ENCODE results near the gene NPM3. TPM values are rescaled to one million over a fixed set of nuclear protein-coding genes. Genes with fewer than 3 reads are reported as not detected.

NPM3 gene
- total RNA-seq, 1 donor from 2014 or later = 93.1 TPM

DNA sequence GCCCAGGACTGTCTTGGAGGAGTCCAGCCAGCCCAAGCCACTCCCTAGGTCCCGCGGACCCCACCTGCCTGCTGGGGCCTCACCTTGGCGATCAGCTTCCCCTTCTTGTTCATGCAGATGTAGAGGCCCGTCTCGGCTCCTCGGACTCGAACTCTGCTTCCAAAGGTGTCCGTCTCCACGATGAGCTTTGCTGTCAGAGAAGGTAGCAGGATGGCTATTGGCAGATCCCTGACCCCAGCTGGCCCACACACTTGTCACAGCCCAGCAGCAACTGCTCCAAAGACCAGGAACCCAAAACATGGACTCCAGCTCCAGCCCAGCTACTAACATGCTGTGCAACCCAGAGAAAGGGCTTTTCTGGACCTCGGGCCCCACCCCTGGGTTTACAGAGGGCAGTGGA is 11.9 kb downstream of the NPM3 start:
- peaks cover 3% of the 10 kb centered on the region for H4K20me1 ChIP-seq (ENCODE audit: low read depth)
- no peak overlapping the region for H2AFZ ChIP-seq (replicated peaks)
- H3K4me2 ChIP-seq = no peak overlapping the region
- peaks cover 43% of the 10 kb centered on the region for H3K27me3 ChIP-seq
- H3K79me2 ChIP-seq (ENCODE audit: low read depth) = no peaks in the 10 kb centered on the region
- H3K4me3 Mint-ChIP-seq = peak overlapping the region; percentile 72
- no peak overlapping the region for H3K27ac ChIP-seq
- peaks cover 49% of the 10 kb centered on the region for H3F3A ChIP-seq (ENCODE audit: low read depth)
- H3K9ac ChIP-seq = no peak overlapping the region
- H3K4me1 ChIP-seq = peaks cover 65% of the 10 kb centered on the region
- H3K9me3 ChIP-seq (ENCODE audit: low read depth) = no peaks in the 10 kb centered on the region
- H3K4me1 Mint-ChIP-seq = peaks cover 69% of the 10 kb centered on the region
- TF ChIP-seq, protein P1, sequence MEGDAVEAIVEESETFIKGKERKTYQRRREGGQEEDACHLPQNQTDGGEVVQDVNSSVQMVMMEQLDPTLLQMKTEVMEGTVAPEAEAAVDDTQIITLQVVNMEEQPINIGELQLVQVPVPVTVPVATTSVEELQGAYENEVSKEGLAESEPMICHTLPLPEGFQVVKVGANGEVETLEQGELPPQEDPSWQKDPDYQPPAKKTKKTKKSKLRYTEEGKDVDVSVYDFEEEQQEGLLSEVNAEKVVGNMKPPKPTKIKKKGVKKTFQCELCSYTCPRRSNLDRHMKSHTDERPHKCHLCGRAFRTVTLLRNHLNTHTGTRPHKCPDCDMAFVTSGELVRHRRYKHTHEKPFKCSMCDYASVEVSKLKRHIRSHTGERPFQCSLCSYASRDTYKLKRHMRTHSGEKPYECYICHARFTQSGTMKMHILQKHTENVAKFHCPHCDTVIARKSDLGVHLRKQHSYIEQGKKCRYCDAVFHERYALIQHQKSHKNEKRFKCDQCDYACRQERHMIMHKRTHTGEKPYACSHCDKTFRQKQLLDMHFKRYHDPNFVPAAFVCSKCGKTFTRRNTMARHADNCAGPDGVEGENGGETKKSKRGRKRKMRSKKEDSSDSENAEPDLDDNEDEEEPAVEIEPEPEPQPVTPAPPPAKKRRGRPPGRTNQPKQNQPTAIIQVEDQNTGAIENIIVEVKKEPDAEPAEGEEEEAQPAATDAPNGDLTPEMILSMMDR (IDR thresholded peaks at IDR 0.05) = no peak
- no peak for TF ChIP-seq EZH2phosphoT487 (IDR thresholded peaks at IDR 0.05)
- H3K4me3 ChIP-seq = no peak overlapping the region
- H3K36me3 ChIP-seq = no peaks in the 10 kb centered on the region
- no peaks in the 10 kb centered on the region for H3K36me3 Mint-ChIP-seq
- no peaks in the 10 kb centered on the region for H3K9me3 Mint-ChIP-seq
- no peak for DNase-seq (ENCODE audit: low spot score)
- H3K27ac Mint-ChIP-seq = no peak overlapping the region
- peaks cover 55% of the 10 kb centered on the region for H3K27me3 Mint-ChIP-seq (ENCODE audit: insufficient read depth, low read depth)

DNA sequence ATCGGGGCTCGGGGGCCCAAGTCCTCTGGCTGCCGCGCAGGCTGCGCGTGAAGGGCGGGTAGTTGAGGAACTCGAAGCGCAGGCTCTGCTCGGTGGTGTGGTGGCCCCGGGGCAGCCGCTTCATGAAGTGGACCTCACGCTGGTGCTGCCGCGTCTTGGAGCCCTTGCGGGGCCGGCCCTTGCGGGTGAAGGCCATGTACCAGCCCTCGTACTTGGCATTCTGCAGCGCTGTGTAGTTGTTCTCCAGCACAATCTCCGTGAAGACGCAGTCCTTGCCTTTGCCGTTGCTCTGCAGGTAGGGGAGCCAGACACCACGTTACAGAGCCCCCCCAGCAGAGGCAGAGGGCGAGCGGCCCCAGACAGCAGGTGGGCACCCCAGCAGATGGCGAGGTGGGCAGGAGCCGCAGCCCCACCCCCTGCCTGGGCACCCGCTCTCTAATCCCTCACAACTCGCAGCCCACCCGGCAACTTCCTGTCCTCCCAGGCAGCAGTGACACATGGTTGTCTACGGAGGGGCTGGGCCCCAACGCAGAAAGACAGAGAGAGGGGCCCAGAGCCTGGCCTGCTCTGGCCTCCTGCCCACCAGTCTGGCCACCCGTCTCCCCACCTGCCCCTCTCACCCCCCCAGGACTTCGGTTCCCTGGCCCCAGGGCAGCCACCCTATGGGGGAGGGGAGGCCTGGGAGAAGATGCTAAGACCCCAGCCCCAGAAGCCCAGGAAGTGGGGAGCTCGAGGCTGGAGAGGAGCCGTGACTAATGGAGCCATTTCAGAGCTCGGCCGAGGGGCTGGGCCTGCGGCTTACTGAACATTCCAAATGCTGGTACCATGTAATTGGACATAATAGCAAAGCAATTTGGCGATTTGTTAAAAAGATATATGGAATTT is 12.7 kb downstream of the NPM3 start:
- no peak overlapping the region for H3K4me3 Mint-ChIP-seq
- H3F3A ChIP-seq (ENCODE audit: low read depth) = peaks cover 48% of the 10 kb centered on the region
- H2AFZ ChIP-seq (replicated peaks) = no peak overlapping the region
- no peaks in the 10 kb centered on the region for H3K36me3 Mint-ChIP-seq
- peaks cover 59% of the 10 kb centered on the region for H3K27me3 Mint-ChIP-seq (ENCODE audit: insufficient read depth, low read depth)
- H3K79me2 ChIP-seq (ENCODE audit: low read depth) = no peaks in the 10 kb centered on the region
- peaks cover 35% of the 10 kb centered on the region for H3K27me3 ChIP-seq
- no peak overlapping the region for H3K27ac ChIP-seq
- H3K36me3 ChIP-seq = no peaks in the 10 kb centered on the region
- no peak for TF ChIP-seq EZH2 (IDR thresholded peaks at IDR 0.05)
- TF ChIP-seq, protein P1 (IDR thresholded peaks at IDR 0.05) = no peak
- no peak for TF ChIP-seq EZH2phosphoT487 (IDR thresholded peaks at IDR 0.05)
- H3K27ac Mint-ChIP-seq = no peak overlapping the region
- peaks cover 3% of the 10 kb centered on the region for H4K20me1 ChIP-seq (ENCODE audit: low read depth)
- H3K4me3 ChIP-seq = no peak overlapping the region
- DNase-seq (ENCODE audit: low spot score) = no peak
- H3K4me1 Mint-ChIP-seq = peaks cover 71% of the 10 kb centered on the region
- H3K9me3 Mint-ChIP-seq = no peaks in the 10 kb centered on the region
- H3K4me1 ChIP-seq = peaks cover 64% of the 10 kb centered on the region
- H3K9ac ChIP-seq = no peak overlapping the region
- H3K4me2 ChIP-seq = no peak overlapping the region
- no peaks in the 10 kb centered on the region for H3K9me3 ChIP-seq (ENCODE audit: low read depth)

- TF ChIP-seq EZH2phosphoT487 (IDR thresholded peaks at IDR 0.05) = no peak
- TF ChIP-seq EZH2 (IDR thresholded peaks at IDR 0.05) = no peak
- TF ChIP-seq, protein P1 (IDR thresholded peaks at IDR 0.05) = peak; percentile 19
- peaks cover 69% of the 10 kb centered on the region for H3K4me1 Mint-ChIP-seq
- Histone ChIP-seq H3K4me3 (no peak overlapping the region), H3K4me1 (peaks cover 55% of the 10 kb centered on the region), H3F3A (ENCODE audit: low read depth) (peaks cover 40% of the 10 kb centered on the region), H3K36me3 (no peaks in the 10 kb centered on the region), H3K79me2 (ENCODE audit: low read depth) (no peaks in the 10 kb centered on the region), H3K9ac (no peak overlapping the region), H4K20me1 (ENCODE audit: low read depth) (no peaks in the 10 kb centered on the region), H3K27me3 (peaks cover 26% of the 10 kb centered on the region), H3K27ac (no peak overlapping the region), H3K4me2 (no peak overlapping the region), H3K9me3 (ENCODE audit: low read depth) (no peaks in the 10 kb centered on the region), H2AFZ (replicated peaks) (no peak overlapping the region)
- no peak overlapping the region for H3K27ac Mint-ChIP-seq
- H3K9me3 Mint-ChIP-seq = no peaks in the 10 kb centered on the region
- no peak overlapping the region for H3K4me3 Mint-ChIP-seq
- H3K27me3 Mint-ChIP-seq (ENCODE audit: insufficient read depth, low read depth) = peaks cover 52% of the 10 kb centered on the region
- DNase-seq (ENCODE audit: low spot score) = no peak
- H3K36me3 Mint-ChIP-seq = no peaks in the 10 kb centered on the region
Measured at GRCh38 chr10:101769541-101770180, 13.6 kb downstream of the NPM3 start.
